Renal pelvis (tissue), 4 donors: Measurements from ENCODE around the gene DEFB113. TPM values are rescaled to one million over a fixed set of nuclear protein-coding genes. Genes with fewer than 3 reads are reported as not detected.

Experiments used
- DNase-seq: peaks from one replicate; pipeline ENCODE4 v3.0.0-alpha.2; 2013
- polyA plus RNA-seq, 3 donors: library from polyadenylated mRNA; unstranded; fragments of 120-200 nt; gene quantifications; one replicate each; pipeline ENCODE4 v1.2.1, GENCODE V29; 2013; ENCODE audit not compliant: insufficient read length in 3 of 3

DEFB113 gene
- polyA plus RNA-seq, 3 donors, result not detected

- no peak for DNase-seq
These were observed 32.4 kb downstream of the DEFB113 start for GRCh38 chr6:49937017-49937416.

GRCh38 chr6:49935387-49935786, 34.0 kb downstream of the DEFB113 start:
- no peak for DNase-seq

- no peak for DNase-seq
These were observed 34.7 kb downstream of the DEFB113 start for GRCh38 chr6:49934770-49935169.

DNA sequence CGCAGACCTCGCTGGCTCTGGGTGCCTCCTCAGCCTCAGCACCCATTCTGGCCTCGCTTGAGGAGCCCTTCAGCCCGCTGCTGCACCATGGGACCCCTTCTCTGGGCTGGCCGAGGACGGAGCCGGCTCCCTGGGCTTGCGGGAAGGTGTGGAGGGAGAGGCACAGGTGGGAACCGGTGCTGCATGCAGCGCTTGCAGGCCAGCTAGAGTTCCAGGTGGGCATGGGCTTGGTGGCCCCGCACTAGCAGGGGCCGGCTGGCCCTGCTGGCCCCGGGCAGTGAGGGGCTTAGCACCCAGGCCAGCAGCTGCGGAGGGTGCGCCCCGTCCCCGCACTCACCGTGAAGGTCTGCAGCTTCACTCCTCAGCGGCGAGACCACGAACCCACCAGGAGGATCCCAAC, 35.9 kb downstream of the DEFB113 start:
- DNase-seq, result no peak

- no peak for DNase-seq
These were observed 40.1 kb downstream of the DEFB113 start for GRCh38 chr6:49929340-49929739.

GRCh38 chr6:49923826-49924225, 45.6 kb downstream of the DEFB113 start:
- DNase-seq, result no peak

DNA sequence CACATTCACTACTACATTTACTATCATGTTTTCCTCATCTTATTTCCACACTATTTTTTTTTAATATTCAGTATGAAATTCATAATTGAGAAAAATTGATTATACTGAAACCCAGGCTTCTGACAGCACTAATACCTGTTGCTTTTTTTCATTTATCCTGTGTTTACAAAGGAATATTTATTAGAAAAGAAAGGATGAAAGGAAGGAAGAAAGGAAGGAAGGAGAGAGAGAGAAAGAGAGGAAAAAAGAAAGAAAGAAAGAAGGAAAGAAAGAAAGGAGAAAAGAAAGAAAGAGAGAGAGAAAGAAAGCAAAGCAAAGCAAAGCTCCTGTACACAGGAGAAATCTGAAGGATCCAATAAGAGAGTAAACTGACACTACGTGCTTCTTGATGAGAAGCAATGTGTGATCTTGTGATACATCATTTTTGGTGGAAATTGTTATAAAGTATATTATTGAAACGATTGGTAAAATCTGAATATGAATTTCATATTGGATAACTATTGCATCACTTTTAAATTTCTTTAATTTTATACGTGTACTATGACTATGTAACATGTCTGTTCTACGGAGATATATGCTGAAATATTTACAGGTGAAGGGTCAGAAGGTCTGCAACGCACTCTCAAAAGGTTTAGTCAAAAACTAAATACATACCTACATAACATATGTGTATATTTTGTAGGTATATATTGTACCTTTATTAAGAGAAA, 49.3 kb downstream of the DEFB113 start:
- DNase-seq, result no peak

DNA sequence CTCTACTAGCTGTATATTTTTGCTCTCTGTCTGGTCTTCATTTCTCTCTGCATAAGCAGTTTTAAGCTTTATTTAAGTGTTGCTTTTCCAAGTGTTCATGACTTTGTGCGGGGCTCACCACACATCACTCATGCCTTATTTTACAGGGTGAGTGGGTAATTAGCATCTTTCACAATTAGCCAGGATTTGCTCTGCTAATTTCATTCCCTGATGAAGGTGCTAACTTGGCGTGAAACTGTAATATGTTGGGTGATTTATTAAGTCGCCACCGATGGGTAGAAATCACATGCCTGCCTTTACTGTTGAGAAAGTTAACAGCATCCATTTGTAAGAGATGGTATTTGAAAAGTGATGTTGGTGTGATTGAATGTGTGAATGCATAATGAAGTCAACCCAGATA, 50.2 kb downstream of the DEFB113 start:
- no peak for DNase-seq

- DNase-seq, result no peak
These were observed 50.6 kb downstream of the DEFB113 start for GRCh38 chr6:49918787-49919186.

Other genes starting within 250 kb of the DEFB113 start
- gene CRISP3, start 225.2 kb downstream of the DEFB113 start, polyA plus RNA-seq, result under 1 TPM; 0.25 to 0.48 (median 0.26) TPM
- gene PGK2, start 182.3 kb downstream of the DEFB113 start, polyA plus RNA-seq, result under 1 TPM in 1 of 3 donors, not detected in 2; 0.07 TPM
- under 1 TPM in 2 of 3 donors, not detected in 1; 0.06 to 0.13 TPM for gene CRISP1, start 103.1 kb downstream of the DEFB113 start, polyA plus RNA-seq
- not detected for gene DEFB114, start 5.5 kb downstream of the DEFB113 start, polyA plus RNA-seq
- gene DEFB110, start 52.4 kb upstream of the DEFB113 start, polyA plus RNA-seq, result not detected
- not detected for gene DEFB112, start 80.3 kb upstream of the DEFB113 start, polyA plus RNA-seq